Liver (tissue), 9 donors: ENCODE data around the gene PRPH2. TPM values are rescaled to one million over a fixed set of nuclear protein-coding genes. Genes with fewer than 3 reads are reported as not detected.

Experiments used
- DNase-seq: peaks from one replicate; pipeline ENCODE4 v3.0.0-alpha.2; 2017; ENCODE audit warnings: low spot score
- H3K27ac ChIP-seq, 2 donors: one replicate each; pipeline ENCODE4 v1.7.0; 2013; ENCODE audit warnings: inconsistent platforms in 2 of 2, low read length in 2 of 2, control low read depth in 1 of 2, low read depth in 1 of 2, mild to moderate bottlenecking in 1 of 2
- H3K27me3 ChIP-seq, 4 donors: one replicate each; pipeline versions ENCODE4 v1.6.1 to v1.7.0; 2013; ENCODE audit warnings: low read length in 3 of 4, inconsistent platforms in 1 of 4, mild to moderate bottlenecking in 1 of 4, moderate library complexity in 1 of 4; ENCODE audit not compliant: control insufficient read depth in 4 of 4, insufficient read depth in 4 of 4
- H3K36me3 ChIP-seq, 4 donors: one replicate each; pipeline versions ENCODE4 v1.6.1 to v1.7.0; 2013; ENCODE audit warnings: low read length in 3 of 4, mild to moderate bottlenecking in 3 of 4, low read depth in 1 of 4, moderate library complexity in 1 of 4; ENCODE audit not compliant: control insufficient read depth in 4 of 4, insufficient read depth in 3 of 4
- H3K4me1 ChIP-seq, 4 donors: one replicate each; pipeline versions ENCODE4 v1.6.1 to v1.7.0; 2013; ENCODE audit warnings: low read length in 3 of 4, mild to moderate bottlenecking in 3 of 4, moderate library complexity in 1 of 4; ENCODE audit not compliant: control insufficient read depth in 4 of 4, insufficient read depth in 4 of 4
- H3K4me3 ChIP-seq, 3 donors: one replicate each; pipeline versions ENCODE4 v1.6.1 to v1.7.0; 2013; ENCODE audit warnings: low read length in 3 of 3, control low read depth in 1 of 3, low read depth in 1 of 3, mild to moderate bottlenecking in 1 of 3
- H3K9ac ChIP-seq, 2 donors: one replicate each; pipeline ENCODE4 v1.7.0; 2013; ENCODE audit warnings: low read length in 2 of 2, mild to moderate bottlenecking in 2 of 2, moderate library complexity in 2 of 2, control low read depth in 1 of 2, low read depth in 1 of 2
- H3K9me3 ChIP-seq, 4 donors: one replicate each; pipeline versions ENCODE4 v1.6.1 to v1.7.0; 2013; ENCODE audit warnings: low read length in 3 of 4; ENCODE audit not compliant: control insufficient read depth in 4 of 4
- ATF3 ChIP-seq: IDR thresholded peaks from 2 replicates; pipeline ENCODE4 v1.6.1; 2016; ENCODE audit warnings: antibody characterized with exemption
- CTCF ChIP-seq: fragments of 150-350 bp; IDR thresholded peaks from 2 replicates; pipeline ENCODE4 v1.5.1; 2017; ENCODE audit warnings: improper control_type of control experiment, low read depth, low read length; ENCODE audit not compliant: missing input control
- EGR1 ChIP-seq, 2 donors: IDR thresholded peaks; 2 replicates each; pipeline ENCODE4 v1.6.1; 2016 to 2018; ENCODE audit warnings: antibody characterized with exemption in 2 of 2, low read depth in 2 of 2
- FOXA1 ChIP-seq: IDR thresholded peaks from 2 replicates; pipeline ENCODE4 v1.6.1; 2016; ENCODE audit warnings: antibody characterized with exemption
- GABPA ChIP-seq, 2 donors: IDR thresholded peaks in 1 of 2; conservative IDR thresholded peaks in 1 of 2; 2 replicates each; pipeline ENCODE4 v1.6.1; 2016; ENCODE audit warnings: antibody characterized with exemption in 2 of 2, mild to moderate bottlenecking in 1 of 2, moderate library complexity in 1 of 2
- HNF4A ChIP-seq, 2 donors: conservative IDR thresholded peaks; 2 replicates each; pipeline ENCODE4 v1.6.1; 2016; ENCODE audit warnings: antibody characterized with exemption in 2 of 2, mild to moderate bottlenecking in 2 of 2
- HNF4G ChIP-seq: IDR thresholded peaks from 2 replicates; pipeline ENCODE4 v1.6.1; 2016; ENCODE audit warnings: antibody characterized with exemption
- NR2F2 ChIP-seq: IDR thresholded peaks from 2 replicates; pipeline ENCODE4 v1.6.1; 2016; ENCODE audit warnings: antibody characterized with exemption
- REST ChIP-seq: IDR thresholded peaks from 2 replicates; pipeline ENCODE4 v1.6.1; 2016; ENCODE audit warnings: antibody characterized with exemption, mild to moderate bottlenecking
- SP1 ChIP-seq: IDR thresholded peaks from 2 replicates; pipeline ENCODE4 v1.6.1; 2018; ENCODE audit warnings: antibody characterized with exemption, mild to moderate bottlenecking
- TAF1 ChIP-seq: conservative IDR thresholded peaks from 2 replicates; pipeline ENCODE4 v1.6.1; 2016; ENCODE audit warnings: antibody characterized with exemption, mild to moderate bottlenecking
- YY1 ChIP-seq: IDR thresholded peaks from 2 replicates; pipeline ENCODE4 v1.6.1; 2016; ENCODE audit warnings: antibody characterized with exemption, mild to moderate bottlenecking
- WGBS: extraction: QIAGEN DNeasy Blood & Tissue Kit; methylation state at CpG from one replicate; pipeline ENCODE4 v1.1.7; 2013; 5-methylcytosine and 5-hydroxymethylcytosine counted together
- polyA plus RNA-seq, 2 donors: library from polyadenylated mRNA; stranded (reverse) in 1 of 2; unstranded in 1 of 2; fragments of 200-250 nt in 1 of 2; fragments of >200 nt in 1 of 2; fragmentation: Nextera tagmentation in 1 of 2; extraction: Ambion mirVana in 1 of 2; gene quantifications; one replicate each; pipeline versions ENCODE4 v1.2.1 to v1.2.3, GENCODE V29; 2013 to 2015
- total RNA-seq, 2 donors: library from RNA; depleted of rRNA; stranded (reverse); fragments of >200 nt; gene quantifications; one replicate each; pipeline ENCODE4 v1.2.3, GENCODE V29; 2014
- donor health status: healthy.
- donor health status: healthy.
- donor health status: healthy.
- donor health status: healthy.
- donor health status: healthy.

Gene PRPH2
- total and polyA plus RNA-seq, 4 donors, result 0.06 to 0.33 (median 0.13) TPM

GRCh38 chr6:42710316-42710715, 12.1 kb downstream of the PRPH2 start:
- TF ChIP-seq HNF4G (no peak), GABPA (IDR thresholded peaks at IDR 0.05 in 1 of 2, conservative IDR thresholded peaks at IDR 0.05 in 1 of 2) (no peak), REST (no peak), CTCF (no peak), TAF1 (no peak), SP1 (no peak), ATF3 (no peak), EGR1 (IDR thresholded peaks at IDR 0.05; ENCODE audit: low read depth in 2 of 2) (no peak), FOXA1 (no peak)
- no peak overlapping the region for H3K27ac ChIP-seq
- 66% methylated on average over 9 of the region's 9 CpGs for WGBS

DNA sequence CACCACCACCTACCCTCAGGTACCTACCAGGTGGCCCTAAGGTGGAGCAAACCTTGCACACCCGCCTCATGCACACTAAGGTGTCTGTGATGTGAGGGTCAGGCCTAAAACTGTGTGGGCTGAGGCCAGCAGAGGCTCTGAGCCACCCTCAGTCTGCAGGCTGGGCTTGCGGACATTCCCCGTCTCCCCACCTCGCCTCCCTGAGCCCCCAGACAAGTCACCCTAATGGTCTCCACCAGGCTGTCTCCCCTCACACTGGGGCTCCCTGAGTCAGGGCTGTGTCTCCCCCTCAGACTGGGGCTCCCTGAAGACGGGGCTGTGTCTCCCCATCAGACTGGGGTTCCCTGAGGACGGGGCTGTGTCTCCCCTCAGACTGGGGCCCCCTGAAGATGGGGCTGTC, 12.5 kb downstream of the PRPH2 start:
- no peak overlapping the region for H3K9ac ChIP-seq
- no peaks in the 10 kb centered on the region for H3K36me3 ChIP-seq
- H3K9me3 ChIP-seq, result peaks cover 0 to 8% (median 2%) of the 10 kb centered on the region in 4 donors
- no peaks in the 10 kb centered on the region for H3K27me3 ChIP-seq
- no peak for TF ChIP-seq ATF3
- no peak for TF ChIP-seq YY1
- TF ChIP-seq NR2F2, result no peak
- TF ChIP-seq CTCF, result no peak
- no peak for TF ChIP-seq EGR1 (IDR thresholded peaks at IDR 0.05; ENCODE audit: low read depth in 2 of 2)
- no peak for TF ChIP-seq FOXA1
- no peak for TF ChIP-seq TAF1
- TF ChIP-seq HNF4A (conservative IDR thresholded peaks at IDR 0.05), result no peak
- no peak overlapping the region for H3K27ac ChIP-seq
- DNase-seq, result no peak
- no peak overlapping the region for H3K4me3 ChIP-seq
- H3K4me1 ChIP-seq, result no peaks in the 10 kb centered on the region
- 94% methylated on average over 6 of the region's 6 CpGs for WGBS

More at GRCh38 chr6:42710316-42710715, 12.1 kb downstream of the PRPH2 start:
- H3K4me1 ChIP-seq, result no peaks in the 10 kb centered on the region
- H3K9me3 ChIP-seq, result peaks cover 0 to 8% (median 2%) of the 10 kb centered on the region in 4 donors
- no peaks in the 10 kb centered on the region for H3K27me3 ChIP-seq
- no peak for DNase-seq
- H3K9ac ChIP-seq, result no peak overlapping the region
- no peak overlapping the region for H3K4me3 ChIP-seq
- no peaks in the 10 kb centered on the region for H3K36me3 ChIP-seq
